OCI-LY1 (cell line): ENCODE data around the gene C6orf118.

ENCODE experiments used
- H2AFZ ChIP-seq: fragments of 200-600 bp; sonication (generic), shearing (Covaris generic); 2 replicates; pipeline ENCODE4 v1.6.0; 2014; ENCODE audit warnings: antibody characterized with exemption, mild to moderate bottlenecking, low read length
- H3F3A ChIP-seq: fragments of 200-600 bp; sonication (generic), shearing (Covaris generic); 2 replicates; pipeline ENCODE4 v1.6.0; 2014; ENCODE audit warnings: mild to moderate bottlenecking, antibody characterized with exemption, low read length, moderate library complexity; ENCODE audit not compliant: insufficient read depth
- H3K27ac ChIP-seq: fragments of 200-600 bp; sonication (generic); 2 replicates; pipeline ENCODE4 v1.5.1; 2014; ENCODE audit warnings: low read length, mixed run types, mild to moderate bottlenecking, low read depth; ENCODE audit not compliant: poor library complexity, severe bottlenecking
- H3K27me3 ChIP-seq: fragments of 200-600 bp; sonication (generic); 2 replicates; pipeline ENCODE4 v1.6.0; 2014; ENCODE audit warnings: antibody characterized with exemption, mild to moderate bottlenecking, low read length, moderate library complexity; ENCODE audit not compliant: insufficient read depth
- H3K36me3 ChIP-seq: fragments of 200-600 bp; sonication (generic); 2 replicates; pipeline ENCODE4 v1.6.1; 2014; ENCODE audit warnings: mild to moderate bottlenecking, antibody characterized with exemption, low read length, moderate library complexity, mixed read lengths; ENCODE audit not compliant: insufficient read depth
- H3K4me1 ChIP-seq: fragments of 200-600 bp; sonication (generic); 2 replicates; pipeline ENCODE4 v1.5.1; 2014; ENCODE audit warnings: mild to moderate bottlenecking, low read length, moderate library complexity; ENCODE audit not compliant: insufficient read depth, severe bottlenecking
- H3K4me2 ChIP-seq: fragments of 200-600 bp; sonication (generic), shearing (Covaris generic); 2 replicates; pipeline ENCODE4 v1.6.1; 2014; ENCODE audit warnings: low read length
- H3K4me3 ChIP-seq: fragments of 200-600 bp; sonication (generic); 2 replicates; pipeline ENCODE4 v1.5.1; 2014; ENCODE audit warnings: low read length, low read depth, mild to moderate bottlenecking, mixed read lengths; ENCODE audit not compliant: poor library complexity, severe bottlenecking
- H3K79me2 ChIP-seq: fragments of 200-600 bp; shearing (Covaris generic); 2 replicates; pipeline ENCODE4 v1.6.1; 2016; ENCODE audit warnings: mixed run types, low read length, mixed read lengths; ENCODE audit not compliant: insufficient read depth
- H3K9ac ChIP-seq: fragments of 200-600 bp; sonication (generic), shearing (Covaris generic); 2 replicates; pipeline ENCODE4 v1.6.1; 2014; ENCODE audit warnings: mild to moderate bottlenecking, low read length, mixed read lengths
- H3K9me2 ChIP-seq: fragments of 200-600 bp; sonication (generic), shearing (Covaris generic); 2 replicates; pipeline ENCODE4 v1.6.1; 2014; ENCODE audit warnings: low read depth, mild to moderate bottlenecking, low read length, mixed read lengths
- H3K9me3 ChIP-seq: fragments of 200-600 bp; shearing (Covaris generic); 2 replicates; pipeline ENCODE4 v1.6.1; 2014; ENCODE audit warnings: low read length, mixed read lengths
- H4K20me1 ChIP-seq: fragments of 200-600 bp; sonication (generic), shearing (Covaris generic); 2 replicates; pipeline ENCODE4 v1.6.0; 2016; ENCODE audit warnings: mild to moderate bottlenecking, low read length; ENCODE audit not compliant: insufficient read depth
- EZH2 ChIP-seq: fragments of 200-600 bp; sonication (generic), shearing (Covaris generic); IDR thresholded peaks from 2 replicates; pipeline ENCODE4 v1.8.0; 2017; ENCODE audit warnings: borderline replicate concordance, mixed run types, mild to moderate bottlenecking, antibody characterized with exemption, low read length, moderate library complexity, mixed read lengths
- TF ChIP-seq, protein P1 (sequence below): fragments of 200-600 bp; sonication (generic), shearing (Covaris generic); IDR thresholded peaks from 2 replicates; pipeline ENCODE4 v1.5.1; 2017; ENCODE audit warnings: mild to moderate bottlenecking, antibody characterized with exemption, low read length, moderate library complexity, mixed read lengths

The C6orf118 gene

DNA sequence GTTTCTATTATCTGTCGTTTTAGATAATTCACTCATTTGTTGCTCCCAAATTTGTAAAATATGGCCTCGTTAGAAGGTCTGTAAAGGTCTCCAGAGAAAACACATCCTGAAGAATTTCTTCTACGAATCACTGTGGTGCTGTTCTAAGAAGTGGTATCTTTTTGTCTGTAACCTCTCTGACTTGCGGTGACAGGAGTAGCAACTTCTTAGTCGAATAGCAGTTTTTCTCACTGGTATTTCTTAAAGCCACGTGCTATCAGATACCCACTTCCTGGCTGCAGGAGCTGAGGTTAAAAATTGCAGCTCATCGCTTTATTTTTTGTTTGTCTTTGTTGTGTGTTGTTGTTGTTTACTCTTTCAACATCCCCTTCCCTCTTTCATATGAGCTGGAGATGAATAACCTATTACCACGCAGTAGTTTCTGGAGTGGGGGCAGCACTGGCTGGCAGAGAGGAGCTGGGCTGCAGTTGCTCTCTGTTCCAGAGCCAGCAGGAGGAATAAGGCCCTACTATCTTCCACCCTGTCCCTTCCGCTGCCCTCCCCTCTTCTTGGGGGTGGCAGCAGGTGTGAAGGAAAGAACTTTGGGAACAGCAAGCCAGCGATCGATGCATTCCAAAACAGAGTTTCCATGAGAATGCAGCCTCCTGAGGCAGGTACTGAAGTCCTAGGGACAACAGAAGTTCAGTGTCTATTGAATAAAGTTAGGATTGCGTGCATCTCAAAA lies 64.7 kb downstream of the C6orf118 start:
- Histone ChIP-seq H3K9me3 (no peaks in the 10 kb centered on the region), H3K9me2 (no peaks in the 10 kb centered on the region), H3K4me3 (no peak overlapping the region), H3K79me2 (no peaks in the 10 kb centered on the region), H2AFZ (no peak overlapping the region), H3F3A (no peaks in the 10 kb centered on the region), H4K20me1 (no peaks in the 10 kb centered on the region), H3K27me3 (no peaks in the 10 kb centered on the region), H3K4me1 (no peaks in the 10 kb centered on the region), H3K9ac (no peak overlapping the region), H3K4me2 (no peak overlapping the region), H3K36me3 (no peaks in the 10 kb centered on the region), H3K27ac (no peak overlapping the region)
- no peak for TF ChIP-seq EZH2
- TF ChIP-seq, protein P1, sequence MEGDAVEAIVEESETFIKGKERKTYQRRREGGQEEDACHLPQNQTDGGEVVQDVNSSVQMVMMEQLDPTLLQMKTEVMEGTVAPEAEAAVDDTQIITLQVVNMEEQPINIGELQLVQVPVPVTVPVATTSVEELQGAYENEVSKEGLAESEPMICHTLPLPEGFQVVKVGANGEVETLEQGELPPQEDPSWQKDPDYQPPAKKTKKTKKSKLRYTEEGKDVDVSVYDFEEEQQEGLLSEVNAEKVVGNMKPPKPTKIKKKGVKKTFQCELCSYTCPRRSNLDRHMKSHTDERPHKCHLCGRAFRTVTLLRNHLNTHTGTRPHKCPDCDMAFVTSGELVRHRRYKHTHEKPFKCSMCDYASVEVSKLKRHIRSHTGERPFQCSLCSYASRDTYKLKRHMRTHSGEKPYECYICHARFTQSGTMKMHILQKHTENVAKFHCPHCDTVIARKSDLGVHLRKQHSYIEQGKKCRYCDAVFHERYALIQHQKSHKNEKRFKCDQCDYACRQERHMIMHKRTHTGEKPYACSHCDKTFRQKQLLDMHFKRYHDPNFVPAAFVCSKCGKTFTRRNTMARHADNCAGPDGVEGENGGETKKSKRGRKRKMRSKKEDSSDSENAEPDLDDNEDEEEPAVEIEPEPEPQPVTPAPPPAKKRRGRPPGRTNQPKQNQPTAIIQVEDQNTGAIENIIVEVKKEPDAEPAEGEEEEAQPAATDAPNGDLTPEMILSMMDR = no peak

- Histone ChIP-seq H3F3A (no peaks in the 10 kb centered on the region), H3K27ac (no peak overlapping the region), H3K27me3 (no peaks in the 10 kb centered on the region), H3K9me2 (no peaks in the 10 kb centered on the region), H3K9ac (no peak overlapping the region), H3K36me3 (no peaks in the 10 kb centered on the region), H3K4me2 (no peak overlapping the region), H3K4me3 (no peak overlapping the region), H3K9me3 (no peaks in the 10 kb centered on the region), H4K20me1 (no peaks in the 10 kb centered on the region), H3K79me2 (no peaks in the 10 kb centered on the region), H2AFZ (no peak overlapping the region), H3K4me1 (no peaks in the 10 kb centered on the region)
- TF ChIP-seq, protein P1 = no peak
- TF ChIP-seq EZH2 = no peak
Observed at GRCh38 chr6:165243801-165244200, 65.6 kb downstream of the C6orf118 start.

- H3K27me3 ChIP-seq = no peaks in the 10 kb centered on the region
- no peaks in the 10 kb centered on the region for H3K4me1 ChIP-seq
- TF ChIP-seq EZH2 = no peak
- TF ChIP-seq, protein P1 = no peak
- no peak overlapping the region for H2AFZ ChIP-seq
- no peak overlapping the region for H3K4me3 ChIP-seq
- H3K9me3 ChIP-seq = no peaks in the 10 kb centered on the region
- no peaks in the 10 kb centered on the region for H3K79me2 ChIP-seq
- no peaks in the 10 kb centered on the region for H3F3A ChIP-seq
- no peak overlapping the region for H3K27ac ChIP-seq
- H3K36me3 ChIP-seq = no peaks in the 10 kb centered on the region
- no peaks in the 10 kb centered on the region for H4K20me1 ChIP-seq
- no peak overlapping the region for H3K9ac ChIP-seq
- H3K4me2 ChIP-seq = no peak overlapping the region
- H3K9me2 ChIP-seq = no peaks in the 10 kb centered on the region
Observed at GRCh38 chr6:165236326-165236725, 73.1 kb downstream of the C6orf118 start.
